HUES64 (cell line): Measurements from ENCODE around the gene OR4C46. TPM values are rescaled to one million over a fixed set of nuclear protein-coding genes. Genes with fewer than 3 reads are reported as not detected.
"Not testable (repeated sequence)": the region's sequence is repeated elsewhere in the genome, so short reads cannot be mapped to it uniquely, and the experiment has no call there.

Experiments used
- H3K27ac ChIP-seq: 2 replicates; pipeline ENCODE4 v1.7.0; 2013; ENCODE audit warnings: low read depth, low read length, inconsistent platforms
- H3K27me3 ChIP-seq: 2 replicates; pipeline ENCODE4 v1.6.1; 2013; ENCODE audit warnings: mild to moderate bottlenecking, low read length; ENCODE audit not compliant: insufficient read depth
- H3K36me3 ChIP-seq: 2 replicates; pipeline ENCODE4 v1.6.1; 2013; ENCODE audit warnings: mild to moderate bottlenecking, low read length; ENCODE audit not compliant: insufficient read depth
- H3K4me1 ChIP-seq: 2 replicates; pipeline ENCODE4 v1.6.1; 2013; ENCODE audit warnings: mild to moderate bottlenecking, low read length, moderate library complexity; ENCODE audit not compliant: insufficient read depth
- H3K4me3 ChIP-seq: 2 replicates; pipeline ENCODE4 v1.5.1; 2013; ENCODE audit warnings: mild to moderate bottlenecking, low read length, moderate library complexity
- H3K9ac ChIP-seq: 2 replicates; pipeline ENCODE4 v1.6.1; 2013; ENCODE audit warnings: mild to moderate bottlenecking, low read depth, low read length
- H3K9me3 ChIP-seq: 2 replicates; pipeline ENCODE4 v1.6.1; 2013; ENCODE audit warnings: low read depth, low read length; ENCODE audit not compliant: insufficient read depth
- WGBS: fragments of 150-250, 120-280 bp; methylation state at CpG from one replicate; pipeline ENCODE4 v1.1.7; 2013; ENCODE audit warnings: missing lambda C conversion rate; 5-methylcytosine and 5-hydroxymethylcytosine counted together
- polyA plus RNA-seq, 2 experiments: library from polyadenylated mRNA; stranded (reverse); fragments of 50-300 nt; gene quantifications; one replicate each; pipeline ENCODE4 v1.2.3, GENCODE V29; 2013

OR4C46 gene
- polyA plus RNA-seq (2013, experiment 1 of 2): not detected
- polyA plus RNA-seq (2013, experiment 2 of 2): not detected

DNA sequence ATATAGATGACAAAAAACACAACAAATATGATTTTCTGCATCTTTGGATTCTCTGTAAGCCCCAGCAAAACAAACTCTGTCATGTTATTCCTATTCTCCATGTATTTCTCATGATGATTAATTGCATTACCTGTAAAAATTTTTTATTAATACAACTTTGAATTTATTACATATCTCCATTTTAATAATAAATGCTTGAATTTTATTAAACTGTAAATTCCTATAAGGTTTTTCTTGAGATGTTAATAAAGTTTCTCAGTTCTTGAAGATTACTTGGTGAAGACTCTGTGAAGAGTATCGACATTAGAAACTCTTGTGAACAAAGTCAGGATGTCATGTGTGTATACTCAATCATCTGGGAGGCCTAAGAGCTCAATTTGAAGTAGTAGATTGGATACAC, at the start of gene OR4C46:
Gene OR4C46, minus strand, starts transcription at position 101 of the 400 bp plus-strand sequence. Its CDS starts 0 bp downstream, at position 101.
- H3K36me3 ChIP-seq: no peaks in the 10 kb centered on the region
- H3K4me3 ChIP-seq: no peak within 1 kb of the TSS
- no peak within 1 kb of the TSS for H3K9ac ChIP-seq
- peaks cover 85% of the 10 kb centered on the region for H3K9me3 ChIP-seq
- H3K27ac ChIP-seq: no peak within 1 kb of the TSS
- no peaks in the 10 kb centered on the region for H3K27me3 ChIP-seq
- WGBS: 71% methylated on average over 1 of the region's 1 CpG
- no peaks in the 10 kb centered on the region for H3K4me1 ChIP-seq

DNA sequence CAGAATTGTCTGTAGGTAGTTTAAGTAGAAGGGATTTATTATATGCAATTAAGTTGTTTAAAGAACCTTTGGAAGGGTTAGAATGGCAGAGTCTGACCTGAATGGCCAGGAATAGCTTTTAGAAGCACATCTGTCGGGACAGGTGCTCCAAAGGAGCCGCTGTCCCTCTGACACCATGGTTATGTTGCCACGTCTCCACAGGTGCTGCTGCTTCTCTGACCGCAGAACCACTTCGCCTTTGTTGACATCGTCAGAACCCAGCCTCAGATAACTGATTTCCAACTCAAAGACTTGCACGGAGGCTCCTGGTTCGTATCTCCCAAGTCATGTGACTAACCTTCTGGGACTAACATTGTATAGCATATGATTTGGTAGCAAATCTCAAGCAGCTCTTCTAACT, 41.8 kb upstream of the OR4C46 start:
- not testable (repeated sequence) for H3K4me1 ChIP-seq, H3K36me3 ChIP-seq, H3K9ac ChIP-seq, H3K4me3 ChIP-seq, H3K27ac ChIP-seq, H3K27me3 ChIP-seq
- WGBS: 79% methylated on average over 6 of the region's 8 CpGs
- peaks cover 64% of the 10 kb centered on the region for H3K9me3 ChIP-seq

DNA sequence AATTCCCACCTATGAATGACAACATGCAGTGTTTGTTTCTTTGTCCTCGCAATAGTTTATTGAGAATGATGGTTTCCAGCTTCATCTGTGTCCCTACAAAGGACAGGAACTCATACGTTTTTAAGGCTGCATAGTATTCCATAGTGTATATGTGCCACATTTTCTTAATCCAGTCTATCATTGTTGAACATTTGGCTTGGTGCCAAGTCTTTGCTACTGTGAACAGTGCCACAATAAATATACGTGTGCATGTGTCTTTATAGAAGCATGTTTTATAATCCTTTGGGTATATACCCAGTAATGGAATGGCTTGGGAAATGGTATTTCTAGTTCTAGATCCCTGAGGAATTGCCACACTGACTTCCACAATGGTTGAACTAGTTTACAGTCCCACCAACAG, 42.4 kb downstream of the OR4C46 start:
- not testable (repeated sequence) for H3K36me3 ChIP-seq, H3K4me1 ChIP-seq, H3K27me3 ChIP-seq, H3K27ac ChIP-seq, H3K9ac ChIP-seq, H3K4me3 ChIP-seq
- peaks cover 60% of the 10 kb centered on the region for H3K9me3 ChIP-seq
- WGBS: 78% methylated on average over 3 of the region's 3 CpGs

DNA sequence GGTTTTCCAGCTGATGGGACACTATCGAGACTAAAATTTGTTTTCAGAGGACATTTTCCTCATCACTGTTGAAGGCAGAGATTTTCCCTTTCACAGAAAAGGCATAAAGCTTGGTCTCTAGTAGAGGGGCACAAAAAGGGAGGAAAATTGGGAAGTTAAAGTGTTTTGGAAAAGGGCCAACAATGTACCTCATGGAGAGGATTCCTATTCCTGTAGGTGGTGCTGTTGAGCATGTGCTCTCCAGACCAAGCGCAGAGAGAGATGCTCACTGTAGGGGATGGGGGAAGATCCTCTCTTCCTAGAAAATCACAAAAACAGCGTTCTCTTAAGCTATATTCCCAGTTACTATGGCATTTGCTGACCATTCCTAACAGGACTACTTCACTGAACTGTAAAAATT, 44.9 kb downstream of the OR4C46 start:
- WGBS: 50% methylated on average over 2 of the region's 3 CpGs
- Histone ChIP-seq H3K27ac (no peak overlapping the region), H3K27me3 (no peaks in the 10 kb centered on the region), H3K9me3 (peaks cover 64% of the 10 kb centered on the region), H3K36me3 (no peaks in the 10 kb centered on the region), H3K4me1 (no peaks in the 10 kb centered on the region), H3K9ac (no peak overlapping the region), H3K4me3 (no peak overlapping the region)

DNA sequence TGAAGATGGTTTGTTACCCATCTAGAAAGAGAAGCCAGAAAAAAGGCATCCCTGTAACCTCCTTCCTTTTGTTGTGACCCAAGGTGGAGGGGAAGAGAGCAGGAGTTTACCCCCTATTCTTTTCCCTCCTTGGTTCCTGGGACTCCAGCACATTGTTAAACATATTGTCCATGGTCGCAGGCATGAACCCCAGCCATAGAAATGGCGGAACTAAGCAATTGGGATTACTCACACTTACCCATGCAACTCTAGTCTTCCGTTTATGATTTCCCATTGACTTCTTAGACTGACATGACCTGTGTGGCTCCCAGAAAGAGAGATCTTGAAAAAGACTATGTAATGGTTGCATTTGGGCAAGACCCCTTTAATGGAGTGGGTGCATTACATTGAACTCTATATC, 45.4 kb downstream of the OR4C46 start:
- H3K9ac ChIP-seq: no peak overlapping the region
- no peak overlapping the region for H3K4me3 ChIP-seq
- H3K4me1 ChIP-seq: no peaks in the 10 kb centered on the region
- no peaks in the 10 kb centered on the region for H3K36me3 ChIP-seq
- 90% methylated on average over 2 of the region's 3 CpGs for WGBS
- no peak overlapping the region for H3K27ac ChIP-seq
- no peaks in the 10 kb centered on the region for H3K27me3 ChIP-seq
- peaks cover 64% of the 10 kb centered on the region for H3K9me3 ChIP-seq
